NCI-H1092 (cell line): Measurements from ENCODE around the gene POFUT2.

ENCODE experiments used
- DNase-seq: peaks from one replicate; lab custom pipeline; 2025; lab: John Stamatoyannopoulos, UW

POFUT2 gene

GRCh38 chr21:45282283-45283034 is 5.2 kb downstream of the POFUT2 start:
- DNase-seq: no peak

GRCh38 chr21:45281411-45282282 is 6.0 kb downstream of the POFUT2 start:
- no peak for DNase-seq

- DNase-seq: no peak
These were observed 6.7 kb downstream of the POFUT2 start for GRCh38 chr21:45280969-45281368.

- DNase-seq: no peak
These were observed 7.4 kb downstream of the POFUT2 start for GRCh38 chr21:45280178-45280821.

- DNase-seq: no peak
These were observed 8.1 kb downstream of the POFUT2 start for GRCh38 chr21:45279446-45280177.

GRCh38 chr21:45278156-45278911 is 9.4 kb downstream of the POFUT2 start:
- DNase-seq: no peak

GRCh38 chr21:45277101-45278045 is 10.3 kb downstream of the POFUT2 start:
- no peak for DNase-seq

- no peak for DNase-seq
These were observed 11.1 kb downstream of the POFUT2 start for GRCh38 chr21:45276596-45276995.

- DNase-seq: no peak
These were observed 17.3 kb downstream of the POFUT2 start for GRCh38 chr21:45270306-45270821.

- DNase-seq: no peak
These were observed 17.8 kb downstream of the POFUT2 start for GRCh38 chr21:45269861-45270260.

GRCh38 chr21:45267390-45267760 is 20.3 kb downstream of the POFUT2 start:
- DNase-seq: no peak

- no peak for DNase-seq
These were observed 20.9 kb downstream of the POFUT2 start for GRCh38 chr21:45266518-45267389.

- DNase-seq: no peak
These were observed 21.8 kb downstream of the POFUT2 start for GRCh38 chr21:45265721-45266517.

- no peak for DNase-seq
These were observed 22.7 kb downstream of the POFUT2 start for GRCh38 chr21:45264912-45265515.

GRCh38 chr21:45264146-45264911 is 23.4 kb downstream of the POFUT2 start:
- no peak for DNase-seq

GRCh38 chr21:45263534-45263933 is 24.2 kb downstream of the POFUT2 start:
- no peak for DNase-seq

GRCh38 chr21:45262616-45263015 is 25.1 kb downstream of the POFUT2 start:
- DNase-seq: no peak
